Measurements from ENCODE around the gene SRGN. TPM values are rescaled to one million over a fixed set of nuclear protein-coding genes. Genes with fewer than 3 reads are reported as not detected.

The SRGN gene
- total and polyA plus RNA-seq, 8 donors = 4.1 to 40.0 (median 11.5) TPM

GRCh38 chr10:69070951-69071350 lies 17.0 kb upstream of the SRGN start:
- no peak for FAIRE-seq
- DNase-seq = no peak
- no peaks in the 10 kb centered on the region for H3K27me3 ChIP-seq
- H3K9me3 ChIP-seq = no peaks in the 10 kb centered on the region
- H3K4me1 ChIP-seq = no peaks in the 10 kb centered on the region
- ATAC-seq = no peak
- no peaks in the 10 kb centered on the region for H3K36me3 ChIP-seq
- TF ChIP-seq CTCF (IDR thresholded peaks at IDR 0.05) = no peak
- intact Hi-C loops (cut with DNase I) = no loop called here
- H3K27ac ChIP-seq = no peak overlapping the region
- WGBS, 2 donors = 79 to 83% methylated on average over 4 of the region's 4 CpGs
- no peak overlapping the region for H3K4me3 ChIP-seq

GRCh38 chr10:69071610-69072009 lies 16.3 kb upstream of the SRGN start:
- no peak for ATAC-seq
- DNase-seq = no peak
- H3K4me3 ChIP-seq = no peak overlapping the region
- FAIRE-seq = no peak
- no peak for TF ChIP-seq CTCF (IDR thresholded peaks at IDR 0.05)
- no peaks in the 10 kb centered on the region for H3K4me1 ChIP-seq
- 81 to 83% methylated on average over 6 of the region's 6 CpGs for WGBS, 2 donors
- H3K9me3 ChIP-seq = no peaks in the 10 kb centered on the region
- H3K27me3 ChIP-seq = no peaks in the 10 kb centered on the region
- intact Hi-C loops (cut with DNase I) = no loop called here
- H3K36me3 ChIP-seq = no peaks in the 10 kb centered on the region
- no peak overlapping the region for H3K27ac ChIP-seq

DNA sequence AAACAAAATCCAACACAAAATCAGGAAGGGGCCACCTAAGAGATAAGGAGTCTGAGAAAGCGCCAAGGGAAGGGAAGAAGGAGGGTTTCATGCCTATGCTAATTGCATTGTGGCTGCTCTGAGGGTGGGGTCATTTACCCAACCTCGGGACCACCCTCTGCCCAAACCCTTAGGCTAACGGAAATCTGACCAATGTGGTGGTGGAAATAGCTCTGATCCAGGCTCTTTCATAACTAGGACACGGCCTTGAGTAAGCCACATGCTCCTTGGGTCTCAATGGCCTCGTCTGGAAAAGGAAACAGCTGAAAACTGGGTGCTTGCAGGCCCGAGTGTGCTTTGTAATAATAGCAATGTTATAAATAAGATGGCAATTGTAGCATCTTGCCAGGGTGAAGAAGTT lies 14.9 kb upstream of the SRGN start:
- Histone ChIP-seq H3K9me3 (no peaks in the 10 kb centered on the region), H3K27me3 (no peaks in the 10 kb centered on the region), H3K4me3 (no peak overlapping the region), H3K36me3 (no peaks in the 10 kb centered on the region), H3K27ac (no peak overlapping the region), H3K4me1 (no peaks in the 10 kb centered on the region)
- DNase-seq (no peak), ATAC-seq (no peak), FAIRE-seq (no peak)
- intact Hi-C loops (cut with DNase I) = no loop called here
- no peak for TF ChIP-seq CTCF (IDR thresholded peaks at IDR 0.05)
- 73 to 76% methylated on average over 6 of the region's 6 CpGs for WGBS, 2 donors

- no peak overlapping the region for H3K27ac ChIP-seq
- no peak for TF ChIP-seq CTCF (IDR thresholded peaks at IDR 0.05)
- FAIRE-seq = no peak
- H3K4me1 ChIP-seq = no peaks in the 10 kb centered on the region
- H3K9me3 ChIP-seq = no peaks in the 10 kb centered on the region
- no peaks in the 10 kb centered on the region for H3K27me3 ChIP-seq
- H3K4me3 ChIP-seq = no peak overlapping the region
- intact Hi-C loops (cut with DNase I) = no loop called here
- 59 to 63% methylated on average over 8 of the region's 8 CpGs for WGBS, 2 donors
- no peaks in the 10 kb centered on the region for H3K36me3 ChIP-seq
- no peak for DNase-seq
- no peak for ATAC-seq
Measured at GRCh38 chr10:69073736-69074364, 14.1 kb upstream of the SRGN start.

DNA sequence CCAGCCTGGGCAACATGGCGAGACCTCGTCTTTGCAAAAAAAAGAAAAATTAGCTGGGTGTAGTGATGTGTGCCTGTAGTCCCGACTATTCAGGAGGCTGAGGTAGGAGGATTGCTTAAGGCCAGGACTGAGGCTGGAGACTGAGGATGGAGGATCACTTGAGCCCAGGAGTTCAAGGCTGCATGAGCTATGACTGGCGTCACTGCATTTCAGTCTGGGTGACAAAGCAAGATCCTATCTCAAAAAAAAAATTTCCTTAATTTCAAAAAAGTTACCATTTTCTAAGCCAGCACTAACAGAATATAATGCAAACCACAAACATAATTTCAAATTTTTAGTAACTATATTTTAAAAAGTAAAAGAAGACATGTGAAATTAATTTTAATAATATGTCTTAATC lies 13.4 kb upstream of the SRGN start:
- no peak for TF ChIP-seq CTCF (IDR thresholded peaks at IDR 0.05)
- FAIRE-seq (no peak), ATAC-seq (no peak), DNase-seq (no peak)
- 72 to 85% methylated on average over 4 of the region's 4 CpGs for WGBS, 2 donors
- H3K9me3 ChIP-seq = no peaks in the 10 kb centered on the region
- no peak overlapping the region for H3K27ac ChIP-seq
- no peaks in the 10 kb centered on the region for H3K27me3 ChIP-seq
- H3K4me3 ChIP-seq = no peak overlapping the region
- no peaks in the 10 kb centered on the region for H3K4me1 ChIP-seq
- intact Hi-C loops (cut with DNase I) = no loop called here
- H3K36me3 ChIP-seq = no peaks in the 10 kb centered on the region

Data from pancreas (tissue), 10 donors.